ENCODE data around the gene SLC16A6.

DNA sequence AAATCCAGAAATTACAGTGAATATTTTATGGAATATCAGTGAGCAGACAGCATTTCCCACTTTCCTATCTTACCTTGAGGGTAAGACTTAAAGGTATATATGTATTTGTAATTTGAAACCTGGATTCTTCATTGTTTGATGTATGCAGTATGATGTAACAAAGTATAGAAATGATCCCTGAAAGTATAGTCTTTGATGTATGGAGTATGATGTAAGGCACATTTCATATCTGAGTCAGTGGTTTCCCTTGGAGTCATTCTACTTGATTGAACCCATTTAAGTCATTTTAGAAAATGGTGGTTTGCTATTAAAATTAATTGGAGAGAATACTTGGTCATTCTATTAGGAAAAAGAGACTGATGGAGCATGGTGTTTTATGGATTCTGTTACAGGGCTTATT is 33.0 kb downstream of the SLC16A6 start:
- TF ChIP-seq, protein P1, sequence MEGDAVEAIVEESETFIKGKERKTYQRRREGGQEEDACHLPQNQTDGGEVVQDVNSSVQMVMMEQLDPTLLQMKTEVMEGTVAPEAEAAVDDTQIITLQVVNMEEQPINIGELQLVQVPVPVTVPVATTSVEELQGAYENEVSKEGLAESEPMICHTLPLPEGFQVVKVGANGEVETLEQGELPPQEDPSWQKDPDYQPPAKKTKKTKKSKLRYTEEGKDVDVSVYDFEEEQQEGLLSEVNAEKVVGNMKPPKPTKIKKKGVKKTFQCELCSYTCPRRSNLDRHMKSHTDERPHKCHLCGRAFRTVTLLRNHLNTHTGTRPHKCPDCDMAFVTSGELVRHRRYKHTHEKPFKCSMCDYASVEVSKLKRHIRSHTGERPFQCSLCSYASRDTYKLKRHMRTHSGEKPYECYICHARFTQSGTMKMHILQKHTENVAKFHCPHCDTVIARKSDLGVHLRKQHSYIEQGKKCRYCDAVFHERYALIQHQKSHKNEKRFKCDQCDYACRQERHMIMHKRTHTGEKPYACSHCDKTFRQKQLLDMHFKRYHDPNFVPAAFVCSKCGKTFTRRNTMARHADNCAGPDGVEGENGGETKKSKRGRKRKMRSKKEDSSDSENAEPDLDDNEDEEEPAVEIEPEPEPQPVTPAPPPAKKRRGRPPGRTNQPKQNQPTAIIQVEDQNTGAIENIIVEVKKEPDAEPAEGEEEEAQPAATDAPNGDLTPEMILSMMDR (IDR thresholded peaks at IDR 0.05), result no peak
- no peak for TF ChIP-seq POLR2A (IDR thresholded peaks at IDR 0.05)

Data from adrenal gland (tissue), 5 donors.